ENCODE data around the gene LGALS7. TPM values are rescaled to one million over a fixed set of nuclear protein-coding genes. Genes with fewer than 3 reads are reported as not detected.

The LGALS7 gene
- total and polyA plus RNA-seq, 2 of the 13 experiments (the other 11 are each of a cell fraction or from before 2014, with no cell fraction given): 0.73 TPM; not detected in 1

- TF ChIP-seq NFAT5 (CRISPR knock-in tag; IDR thresholded peaks at IDR 0.05): no peak
- no peak for TF ChIP-seq POLR2AphosphoS2 (IDR thresholded peaks at IDR 0.05; ENCODE audit: low read depth, low read length)
- TF ChIP-seq ZBTB4 (CRISPR knock-in tag; IDR thresholded peaks at IDR 0.05; ENCODE audit: borderline replicate concordance): no peak
- no peak for TF ChIP-seq E2F5 (CRISPR knock-in tag; conservative IDR thresholded peaks at IDR 0.05)
Observed at GRCh38 chr19:38795549-38795948, 22.2 kb upstream of the LGALS7 start (continued).

Measured in HepG2 (cell line).